ENCODE data around the gene HLX.

Gene HLX

GRCh38 chr1:220918285-220918951, 39.2 kb downstream of the HLX start:
- no peak overlapping the region for H3K4me3 ChIP-seq (ENCODE audit: low read depth, low read length)
- TF ChIP-seq CTCF (IDR thresholded peaks at IDR 0.05; ENCODE audit: borderline replicate concordance, insufficient read depth, low read depth, low read length), result no peak

- no peak for TF ChIP-seq CTCF (IDR thresholded peaks at IDR 0.05; ENCODE audit: borderline replicate concordance, insufficient read depth, low read depth, low read length)
- no peak overlapping the region for H3K4me3 ChIP-seq (ENCODE audit: low read depth, low read length)
Observed at GRCh38 chr1:220920967-220921366, 41.7 kb downstream of the HLX start.

GRCh38 chr1:220921498-220921897, 42.3 kb downstream of the HLX start:
- no peak overlapping the region for H3K4me3 ChIP-seq (ENCODE audit: low read depth, low read length)
- TF ChIP-seq CTCF (IDR thresholded peaks at IDR 0.05; ENCODE audit: borderline replicate concordance, insufficient read depth, low read depth, low read length), result no peak

- no peak for TF ChIP-seq CTCF (IDR thresholded peaks at IDR 0.05; ENCODE audit: borderline replicate concordance, insufficient read depth, low read depth, low read length)
- no peak overlapping the region for H3K4me3 ChIP-seq (ENCODE audit: low read depth, low read length)
Observed at GRCh38 chr1:220921971-220922635, 42.9 kb downstream of the HLX start.

- TF ChIP-seq CTCF (IDR thresholded peaks at IDR 0.05; ENCODE audit: borderline replicate concordance, insufficient read depth, low read depth, low read length), result no peak
- H3K4me3 ChIP-seq (ENCODE audit: low read depth, low read length), result no peak overlapping the region
Observed at GRCh38 chr1:220922951-220923350, 43.7 kb downstream of the HLX start.

GRCh38 chr1:220924331-220924970, 45.2 kb downstream of the HLX start:
- TF ChIP-seq CTCF (IDR thresholded peaks at IDR 0.05; ENCODE audit: borderline replicate concordance, insufficient read depth, low read depth, low read length), result no peak
- H3K4me3 ChIP-seq (ENCODE audit: low read depth, low read length), result no peak overlapping the region
